ENCODE results near the gene TNFRSF13B.

TNFRSF13B gene

DNA sequence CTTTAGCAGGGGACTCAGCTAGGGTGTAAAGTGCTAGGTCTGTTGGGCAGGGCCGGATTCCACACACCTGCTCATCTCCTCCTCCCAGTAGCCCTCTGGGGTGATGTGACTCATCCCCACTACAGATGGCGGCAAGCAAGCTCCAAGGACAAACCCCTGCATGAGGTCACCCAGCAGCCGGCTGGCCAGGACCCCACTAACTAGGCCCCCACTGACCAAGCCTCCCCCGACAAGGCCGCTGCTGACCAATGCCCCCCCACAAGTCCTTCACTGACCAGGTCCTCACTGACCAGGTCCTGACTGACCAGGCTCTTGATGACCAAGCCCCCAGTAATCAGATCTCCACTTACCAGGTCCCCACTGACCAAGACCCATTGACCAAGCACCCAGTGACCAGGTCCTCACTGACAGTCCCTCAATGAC is 36.7 kb downstream of the TNFRSF13B start:
- H3K27ac ChIP-seq, result no peak overlapping the region

DNA sequence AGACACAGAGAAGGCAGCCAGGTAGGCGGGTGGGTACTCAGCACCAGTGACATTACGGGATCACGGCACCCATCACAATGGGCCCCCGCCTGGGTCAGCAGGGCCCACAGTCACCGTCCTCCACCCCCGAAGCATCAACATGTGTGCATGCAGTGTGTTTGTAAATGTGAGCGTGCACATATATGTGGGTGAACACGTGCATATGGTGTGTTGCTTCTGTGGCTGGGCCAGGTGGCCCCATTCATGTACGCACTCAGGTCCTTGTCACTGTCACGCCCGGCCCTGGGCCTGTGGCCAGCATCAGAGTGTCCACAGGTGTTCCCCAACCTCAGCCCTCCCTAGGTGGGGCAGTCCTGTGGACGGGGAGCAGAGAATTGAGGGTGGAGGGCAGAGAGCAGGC is 37.1 kb downstream of the TNFRSF13B start:
- no peak overlapping the region for H3K27ac ChIP-seq
- TF ChIP-seq, protein P1, sequence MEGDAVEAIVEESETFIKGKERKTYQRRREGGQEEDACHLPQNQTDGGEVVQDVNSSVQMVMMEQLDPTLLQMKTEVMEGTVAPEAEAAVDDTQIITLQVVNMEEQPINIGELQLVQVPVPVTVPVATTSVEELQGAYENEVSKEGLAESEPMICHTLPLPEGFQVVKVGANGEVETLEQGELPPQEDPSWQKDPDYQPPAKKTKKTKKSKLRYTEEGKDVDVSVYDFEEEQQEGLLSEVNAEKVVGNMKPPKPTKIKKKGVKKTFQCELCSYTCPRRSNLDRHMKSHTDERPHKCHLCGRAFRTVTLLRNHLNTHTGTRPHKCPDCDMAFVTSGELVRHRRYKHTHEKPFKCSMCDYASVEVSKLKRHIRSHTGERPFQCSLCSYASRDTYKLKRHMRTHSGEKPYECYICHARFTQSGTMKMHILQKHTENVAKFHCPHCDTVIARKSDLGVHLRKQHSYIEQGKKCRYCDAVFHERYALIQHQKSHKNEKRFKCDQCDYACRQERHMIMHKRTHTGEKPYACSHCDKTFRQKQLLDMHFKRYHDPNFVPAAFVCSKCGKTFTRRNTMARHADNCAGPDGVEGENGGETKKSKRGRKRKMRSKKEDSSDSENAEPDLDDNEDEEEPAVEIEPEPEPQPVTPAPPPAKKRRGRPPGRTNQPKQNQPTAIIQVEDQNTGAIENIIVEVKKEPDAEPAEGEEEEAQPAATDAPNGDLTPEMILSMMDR (IDR thresholded peaks at IDR 0.05), result no peak
- TF ChIP-seq ZFX (IDR thresholded peaks at IDR 0.05; ENCODE audit: borderline replicate concordance), result no peak

More for the DNA sequence above, 36.7 kb downstream of the TNFRSF13B start:
- TF ChIP-seq ZFX (IDR thresholded peaks at IDR 0.05; ENCODE audit: borderline replicate concordance), result no peak
- TF ChIP-seq, protein P1 (IDR thresholded peaks at IDR 0.05), result no peak

DNA sequence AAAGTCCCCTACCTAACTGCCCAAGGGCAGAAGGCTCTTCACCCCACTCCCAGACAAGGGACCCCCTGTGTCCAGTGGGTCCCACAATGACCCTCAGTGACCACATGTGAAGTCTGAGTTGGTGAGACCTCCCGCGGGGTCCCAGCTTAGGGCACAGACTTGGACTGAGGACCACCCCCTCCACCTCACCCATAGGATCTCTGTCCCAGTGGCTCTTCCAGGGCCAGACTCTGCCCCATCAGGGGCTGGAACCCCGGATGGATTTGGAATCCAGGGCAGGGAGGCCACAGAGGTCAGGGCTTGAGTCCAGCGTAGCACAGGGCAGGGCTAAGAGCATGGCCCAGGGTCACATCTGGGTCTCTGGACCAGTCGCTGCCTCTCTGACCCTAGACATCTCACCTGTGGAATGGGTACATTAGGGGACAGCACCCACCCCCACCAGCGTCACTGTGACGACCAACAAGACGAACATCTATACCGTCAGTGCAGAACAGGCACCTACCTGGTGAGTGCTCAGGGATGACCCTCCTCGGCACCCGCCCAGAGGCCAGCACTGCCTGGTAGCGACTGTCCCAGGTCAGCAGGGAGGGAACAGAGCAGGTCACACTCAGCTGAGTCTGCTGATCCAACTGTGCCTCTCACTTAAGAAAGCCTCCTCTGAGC is 37.7 kb downstream of the TNFRSF13B start:
- no peak overlapping the region for H3K27ac ChIP-seq
- TF ChIP-seq ZFX (IDR thresholded peaks at IDR 0.05; ENCODE audit: borderline replicate concordance), result no peak
- TF ChIP-seq, protein P1 (IDR thresholded peaks at IDR 0.05), result no peak

DNA sequence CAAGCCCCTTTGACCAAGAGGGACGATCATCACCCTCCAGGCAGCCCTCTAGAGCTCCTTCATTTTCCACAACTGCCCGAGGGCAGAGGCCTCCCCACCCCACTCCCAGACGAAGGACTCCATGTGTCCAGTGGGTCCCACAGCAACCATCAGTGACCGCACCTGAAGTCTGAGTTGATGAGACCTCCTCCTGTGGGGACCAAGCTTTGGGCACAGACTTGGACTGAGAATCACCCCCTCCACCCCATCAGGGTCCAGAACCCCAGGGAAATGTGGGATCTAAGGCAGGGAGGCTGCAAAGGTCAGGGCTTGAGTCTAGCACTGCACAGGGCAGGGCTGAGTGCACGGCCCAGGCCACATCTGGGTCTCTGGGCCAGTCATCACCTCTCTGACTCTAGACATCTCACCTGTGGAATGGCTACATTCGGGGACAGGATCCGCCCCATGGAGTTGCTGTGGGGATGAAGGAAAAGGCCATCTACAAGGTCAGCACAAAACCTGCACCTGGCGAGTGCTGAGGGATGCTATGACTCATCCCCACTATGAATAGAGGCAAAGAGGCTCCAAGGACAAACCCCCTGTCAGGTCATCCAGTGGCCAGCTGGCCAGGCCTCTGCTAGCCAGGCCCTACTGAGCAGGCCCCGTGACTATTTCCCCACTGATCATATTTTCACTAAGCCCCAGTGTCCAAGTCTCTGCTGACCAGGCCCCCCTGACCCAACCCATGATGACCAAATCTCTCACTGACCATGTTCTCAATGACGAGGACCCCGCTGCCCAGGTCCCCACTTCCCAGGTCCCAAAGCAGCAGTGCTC is 38.4 kb downstream of the TNFRSF13B start:
- H3K27ac ChIP-seq, result no peak overlapping the region
- TF ChIP-seq, protein P1 (IDR thresholded peaks at IDR 0.05), result no peak
- no peak for TF ChIP-seq ZFX (IDR thresholded peaks at IDR 0.05; ENCODE audit: borderline replicate concordance)

DNA sequence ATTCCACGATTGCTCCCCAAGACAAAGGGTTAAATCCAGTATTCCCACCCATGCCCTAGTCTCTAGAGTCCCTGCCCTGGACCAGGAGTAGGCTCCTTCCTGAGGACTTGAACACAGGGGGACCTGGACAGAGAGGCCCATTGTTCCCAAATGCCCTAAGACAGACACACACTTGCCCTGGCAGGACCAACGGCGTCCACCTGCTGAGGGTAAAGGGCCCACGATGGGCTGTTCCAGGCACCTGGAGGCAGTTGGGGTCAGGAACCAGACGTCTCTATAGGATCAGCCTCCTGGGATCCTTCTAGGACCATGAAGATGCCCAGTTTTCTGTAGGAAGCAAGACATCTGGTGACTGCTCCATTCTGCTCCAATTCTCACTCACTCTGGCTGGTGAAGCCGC is 39.3 kb downstream of the TNFRSF13B start:
- H3K27ac ChIP-seq, result no peak overlapping the region
- TF ChIP-seq ZFX (IDR thresholded peaks at IDR 0.05; ENCODE audit: borderline replicate concordance), result no peak
- TF ChIP-seq, protein P1 (IDR thresholded peaks at IDR 0.05), result no peak

DNA sequence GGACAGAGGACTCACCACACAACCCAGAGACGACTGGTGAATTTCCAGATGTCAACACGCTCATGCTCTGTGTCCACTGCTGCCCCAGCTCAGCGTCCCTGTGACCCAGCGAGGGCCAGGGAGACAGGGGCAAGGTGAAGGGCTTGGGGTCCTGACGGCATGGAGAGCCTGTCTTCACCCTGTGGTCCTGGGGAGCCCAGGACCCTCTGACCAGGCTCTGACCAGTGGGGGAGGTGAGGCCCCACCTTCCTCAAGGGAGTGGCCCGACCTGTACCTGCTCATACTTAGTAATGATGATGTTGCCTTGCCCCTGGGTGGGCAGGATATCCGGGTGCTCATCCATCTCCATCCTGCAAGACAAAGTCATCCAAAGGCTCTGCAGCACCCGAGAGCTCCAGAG is 39.8 kb downstream of the TNFRSF13B start:
- H3K27ac ChIP-seq, result no peak overlapping the region
- no peak for TF ChIP-seq ZFX (IDR thresholded peaks at IDR 0.05; ENCODE audit: borderline replicate concordance)
- TF ChIP-seq, protein P1 (IDR thresholded peaks at IDR 0.05), result no peak

Measured in 22Rv1 (cell line).